Endothelial cell of umbilical vein (primary cell): ENCODE data around the gene PLEKHA3. TPM values are rescaled to one million over a fixed set of nuclear protein-coding genes. Genes with fewer than 3 reads are reported as not detected.

ENCODE experiments used
- BruUV-seq: library from RNA; stranded (reverse); fragments of 400-500 nt; replicated peaks from 2 replicates; lab custom pipeline; 2021; lab: Mats Ljungman, UMichigan
- CTCF ChIA-PET: fragments of 300-600, 350-600 bp; sonication (Branson Sonifier 250); formaldehyde crosslinking; loops from one replicate; lab custom pipeline; 2021; ENCODE audit warnings: antibody characterized with exemption, inconsistent platforms; lab: Charles Lee
- POLR2A ChIA-PET: fragments of 300-600, 350-600 bp; sonication (Branson Sonifier 250); formaldehyde crosslinking; loops from one replicate; lab custom pipeline; 2021; ENCODE audit warnings: antibody characterized with exemption, inconsistent platforms; lab: Charles Lee
- DNase-seq: peaks from one replicate; pipeline ENCODE4 v3.0.0-alpha.2; 2011; ENCODE audit warnings: low read depth, low spot score
- FAIRE-seq: peaks from 2 replicates; lab custom pipeline; 2011; peaks lifted over from hg19 to GRCh38; lab: Jason Lieb, UNC
- H2AFZ ChIP-seq: 2 replicates; pipeline ENCODE4 v1.6.0; 2012; ENCODE audit warnings: low read depth, low read length, control low read depth, inconsistent platforms
- H3K27ac ChIP-seq: 2 replicates; pipeline ENCODE4 v1.5.1; 2011; ENCODE audit warnings: low read depth, mild to moderate bottlenecking, control low read depth, low read length, moderate library complexity; ENCODE audit not compliant: insufficient read depth
- H3K27me3 ChIP-seq, 2 experiments: 2 replicates each; pipeline versions ENCODE4 v1.6.0 to v1.6.1; 2011; ENCODE audit warnings: low read length in 2 of 2, mixed read lengths in 1 of 2; ENCODE audit not compliant: control insufficient read depth in 2 of 2, insufficient read depth in 2 of 2
- H3K36me3 ChIP-seq, 2 experiments: 2 replicates in 1 of 2; 3 replicates in 1 of 2; pipeline ENCODE4 v1.5.1; 2011; ENCODE audit warnings: low read length in 2 of 2, mild to moderate bottlenecking in 1 of 2, moderate library complexity in 1 of 2; ENCODE audit not compliant: control insufficient read depth in 2 of 2, insufficient read depth in 2 of 2; ENCODE audit errors: extremely low read depth in 1 of 2
- H3K4me1 ChIP-seq: 3 replicates; pipeline ENCODE4 v1.5.1; 2011; ENCODE audit warnings: mild to moderate bottlenecking, low read length; ENCODE audit not compliant: control insufficient read depth, insufficient read depth; ENCODE audit errors: extremely low read depth
- H3K4me2 ChIP-seq: 2 replicates; pipeline ENCODE4 v1.6.1; 2011; ENCODE audit warnings: low read length, control low read depth, mixed read lengths; ENCODE audit not compliant: insufficient read depth
- H3K4me3 ChIP-seq, 3 experiments: fragments of 200-600 bp in 1 of 3; sonication (generic), shearing (Covaris generic) in 1 of 3; replicated peaks in 1 of 3; 2 replicates each; pipeline ENCODE4 v1.5.1; 2011 to 2016; ENCODE audit warnings: control low read depth in 3 of 3, low read length in 3 of 3, mild to moderate bottlenecking in 2 of 3, inconsistent platforms in 1 of 3, low read depth in 1 of 3, moderate library complexity in 1 of 3; ENCODE audit not compliant: insufficient read depth in 1 of 3
- H3K79me2 ChIP-seq: 2 replicates; pipeline ENCODE4 v1.6.0; 2012; ENCODE audit warnings: low read length, inconsistent platforms; ENCODE audit not compliant: control insufficient read depth, insufficient read depth
- H3K9ac ChIP-seq: replicated peaks from 2 replicates; pipeline ENCODE3; 2011; ENCODE audit warnings: low read length, control low read depth; ENCODE audit not compliant: insufficient read depth; ENCODE audit errors: extremely low read depth
- H3K9me1 ChIP-seq: replicated peaks from 3 replicates; pipeline ENCODE4 v1.6.0; 2011; ENCODE audit warnings: mild to moderate bottlenecking, low read length; ENCODE audit not compliant: control insufficient read depth, insufficient read depth; ENCODE audit errors: extremely low read depth
- H3K9me3 ChIP-seq: replicated peaks from 2 replicates; pipeline ENCODE4 v1.5.1; 2012; ENCODE audit warnings: low read length, inconsistent platforms; ENCODE audit not compliant: control insufficient read depth, insufficient read depth
- H4K20me1 ChIP-seq: replicated peaks from 2 replicates; pipeline ENCODE3; 2011; ENCODE audit warnings: mild to moderate bottlenecking, low read length; ENCODE audit not compliant: control insufficient read depth, insufficient read depth; ENCODE audit errors: extremely low read depth
- CTCF ChIP-seq, 2 donors: IDR thresholded peaks; 1 replicate in 1 of 2; 2 replicates in 1 of 2; pipeline ENCODE4 v1.5.1; 2011; ENCODE audit warnings: low read length in 2 of 2, mild to moderate bottlenecking in 2 of 2, moderate library complexity in 2 of 2, control low read depth in 1 of 2, inconsistent platforms in 1 of 2, low read depth in 1 of 2; ENCODE audit not compliant: insufficient read depth in 1 of 2; ENCODE audit errors: extremely low read depth in 1 of 2
- EZH2 ChIP-seq: IDR thresholded peaks from 2 replicates; pipeline ENCODE4 v1.6.1; 2012; ENCODE audit warnings: borderline replicate concordance, low read depth, mild to moderate bottlenecking, moderate library complexity, low read length, inconsistent platforms; ENCODE audit not compliant: severe bottlenecking
- FOS ChIP-seq: IDR thresholded peaks from 2 replicates; pipeline ENCODE4 v1.6.1; 2011; ENCODE audit warnings: mild to moderate bottlenecking, low read length, moderate library complexity, borderline replicate concordance; ENCODE audit not compliant: insufficient read depth
- GATA2 ChIP-seq: IDR thresholded peaks from 2 replicates; pipeline ENCODE4 v1.7.0; 2011; ENCODE audit warnings: low read depth, mild to moderate bottlenecking, moderate library complexity, mixed read lengths, low read length; ENCODE audit not compliant: insufficient read length, insufficient read depth
- JUN ChIP-seq: IDR thresholded peaks from 2 replicates; pipeline ENCODE4 v1.6.1; 2011; ENCODE audit warnings: borderline replicate concordance, low read depth; ENCODE audit not compliant: insufficient read length, insufficient read depth
- MAX ChIP-seq: IDR thresholded peaks from 2 replicates; pipeline ENCODE4 v1.6.1; 2011; ENCODE audit not compliant: insufficient read depth, insufficient read length
- MYC ChIP-seq: IDR thresholded peaks from one replicate; pipeline ENCODE4 v1.6.1; 2011; ENCODE audit warnings: mild to moderate bottlenecking, low read depth, low read length
- POLR2A ChIP-seq: IDR thresholded peaks from 2 replicates; pipeline ENCODE4 v1.6.1; 2012; ENCODE audit warnings: low read depth, mild to moderate bottlenecking, control low read depth, low read length
- POLR2AphosphoS5 ChIP-seq: IDR thresholded peaks from 2 replicates; pipeline ENCODE4 v1.6.1; 2012; ENCODE audit warnings: low read depth, mild to moderate bottlenecking, control low read depth, low read length, moderate library complexity; ENCODE audit not compliant: insufficient read depth
- dilution Hi-C: fragments of 300-500 bp; cut with MboI; formaldehyde crosslinking; loops from one replicate; pipeline ENCODE4 v1.15.0; 2019; ENCODE audit warnings: low sequenced_read_pairs; ENCODE audit not compliant: extremely low pct_ligation_motif_present
- intact Hi-C: fragments of 100-400 bp; cut with micrococcal nuclease; formaldehyde crosslinking; loops from one replicate; pipeline ENCODE4 v1.10.0; 2022
- polyA plus RNA-seq, 4 experiments: library from polyadenylated mRNA; depleted of rRNA in 3 of 4; stranded (reverse) in 3 of 4; unstranded in 1 of 4; fragments of >200 nt; gene quantifications; 2 replicates each; pipeline versions ENCODE4 v1.2.1 to v1.2.3, GENCODE V29; 2011 to 2012; ENCODE audit warnings: missing spikeins in 1 of 4
- total RNA-seq: library from RNA; stranded (reverse); gene quantifications from 2 replicates; pipeline ENCODE4 v1.2.3, GENCODE V29; 2021

Gene PLEKHA3
- total and polyA plus RNA-seq, 2 donors (not counting 3 experiments of a cell fraction or from before 2014, with no cell fraction given): 4.1 to 24.6 TPM

- H3K4me2 ChIP-seq: no peak overlapping the region
- H3K36me3 ChIP-seq: peaks cover 0 to 6% of the 10 kb centered on the region in 2 experiments
- BruUV-seq: no TSS peak
- no peaks in the 10 kb centered on the region for H3K27me3 ChIP-seq
- no peak for DNase-seq
- H3K9ac ChIP-seq: no peak overlapping the region
- POLR2A ChIA-PET: no interaction called here
- dilution Hi-C loops: no loop called here
- H3K27ac ChIP-seq: no peak overlapping the region
- intact Hi-C loops: no loop called here
- no peak overlapping the region for H2AFZ ChIP-seq
- CTCF ChIA-PET: no interaction called here
- no peaks in the 10 kb centered on the region for H3K9me3 ChIP-seq
- H3K4me3 ChIP-seq: no peak overlapping the region
- no peak for FAIRE-seq
- TF ChIP-seq GATA2: no peak
- no peak for TF ChIP-seq MYC
- no peak for TF ChIP-seq CTCF (IDR thresholded peaks at IDR 0.05; ENCODE audit: extremely low read depth in 1 of 2, insufficient read depth in 1 of 2, low read depth in 1 of 2, low read length in 2 of 2)
- no peak for TF ChIP-seq POLR2AphosphoS5
- no peak for TF ChIP-seq JUN
- TF ChIP-seq MAX: no peak
- no peak for TF ChIP-seq FOS
- TF ChIP-seq POLR2A: no peak
- TF ChIP-seq EZH2: no peak
- H4K20me1 ChIP-seq: no peaks in the 10 kb centered on the region
- H3K79me2 ChIP-seq: no peaks in the 10 kb centered on the region
- no peaks in the 10 kb centered on the region for H3K4me1 ChIP-seq
- H3K9me1 ChIP-seq: no peaks in the 10 kb centered on the region
Observed at GRCh38 chr2:178513876-178514275, 33.6 kb downstream of the PLEKHA3 start.
